GM21447 (cell line): ENCODE measurements around the gene DPF1.

Source experiments
- ATAC-seq: cut with Tn5 transposase; IDR thresholded peaks from one replicate; pipeline ENCODE4 v1.9.1; 2021; ENCODE audit not compliant: unreplicated experiment

DPF1 gene

DNA sequence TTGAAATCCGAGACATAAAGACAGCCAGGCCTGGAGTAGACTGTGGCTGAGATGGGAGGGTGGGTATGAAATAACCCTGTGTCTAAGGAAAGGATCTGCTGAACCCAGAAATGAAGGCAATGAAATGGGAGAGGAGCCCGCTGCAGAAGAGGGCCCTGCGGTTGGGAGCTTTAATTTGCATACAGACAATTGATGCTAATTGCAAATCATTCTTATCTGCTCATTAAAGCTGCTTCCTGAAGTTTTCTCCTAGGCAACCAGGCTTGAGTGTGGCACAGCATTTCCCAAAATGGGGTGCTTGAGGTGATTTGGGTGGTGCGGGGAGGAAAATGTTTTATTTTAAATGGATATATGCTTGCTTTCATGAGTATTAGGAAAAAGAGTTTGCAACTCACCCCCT lies 55.4 kb downstream of the DPF1 start:
- ATAC-seq, result no peak

- no peak for ATAC-seq
These were observed 58.7 kb downstream of the DPF1 start for GRCh38 chr19:38165335-38165734.

DNA sequence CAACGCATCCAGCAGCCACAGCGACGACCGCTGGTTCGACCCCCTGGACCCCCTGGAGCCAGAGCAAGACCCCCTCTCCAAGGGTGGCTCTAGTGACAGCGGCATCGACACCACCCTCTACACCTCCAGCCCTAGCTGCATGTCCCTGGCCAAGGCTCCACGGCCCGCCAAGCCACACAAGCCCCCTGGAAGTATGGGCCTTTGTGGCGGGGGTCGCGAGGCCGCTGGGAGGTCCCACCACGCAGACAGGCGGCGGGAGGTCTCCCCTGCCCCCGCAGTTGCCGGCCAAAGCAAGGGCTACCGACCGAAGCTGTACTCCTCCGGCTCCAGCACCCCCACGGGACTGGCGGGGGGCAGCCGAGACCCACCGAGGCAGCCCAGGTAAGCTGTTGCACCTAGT lies 59.5 kb downstream of the DPF1 start:
- ATAC-seq, result no peak

GRCh38 chr19:38163419-38164290 lies 60.4 kb downstream of the DPF1 start:
- no peak for ATAC-seq

- no peak for ATAC-seq
These were observed 61.4 kb downstream of the DPF1 start for GRCh38 chr19:38162632-38163031.

- ATAC-seq, result no peak
These were observed 61.9 kb downstream of the DPF1 start for GRCh38 chr19:38162094-38162493.
